Muscle of leg (tissue), 11 donors: ENCODE measurements around the gene ZBTB7B. TPM values are rescaled to one million over a fixed set of nuclear protein-coding genes. Genes with fewer than 3 reads are reported as not detected.

ENCODE experiments used
- DNase-seq: peaks from one replicate; pipeline ENCODE4 v3.0.0; 2013
- H3K27ac ChIP-seq: one replicate; pipeline ENCODE4 v1.5.1; 2013; ENCODE audit warnings: mild to moderate bottlenecking, low read length, control low read depth
- H3K27me3 ChIP-seq: one replicate; pipeline ENCODE4 v1.6.1; 2013; ENCODE audit warnings: low read length; ENCODE audit not compliant: control insufficient read depth, insufficient read depth
- H3K36me3 ChIP-seq: one replicate; pipeline ENCODE4 v1.6.1; 2013; ENCODE audit warnings: low read length; ENCODE audit not compliant: control insufficient read depth, insufficient read depth
- H3K4me1 ChIP-seq: one replicate; pipeline ENCODE4 v1.6.1; 2013; ENCODE audit warnings: low read length; ENCODE audit not compliant: control insufficient read depth, insufficient read depth
- H3K4me3 ChIP-seq: one replicate; pipeline ENCODE4 v1.5.1; 2013; ENCODE audit warnings: low read length, control low read depth
- H3K9me3 ChIP-seq: replicated peaks from 2 replicates; pipeline ENCODE4 v1.6.1; 2013; ENCODE audit warnings: low read depth, low read length; ENCODE audit not compliant: control insufficient read depth
- WGBS: methylation state at CpG from one replicate; pipeline ENCODE4 v1.1.5; 2013; ENCODE audit warnings: missing lambda C conversion rate; ENCODE audit not compliant: insufficient coverage; 5-methylcytosine and 5-hydroxymethylcytosine counted together
- polyA plus RNA-seq, 8 donors: library from polyadenylated mRNA; unstranded; fragments of 120-200 nt; gene quantifications; one replicate each; pipeline versions ENCODE4 v1.2.1 to v1.2.3, GENCODE V29; 2013; ENCODE audit warnings: inconsistent platforms in 1 of 8, low replicate concordance in 1 of 8; ENCODE audit not compliant: insufficient read length in 8 of 8, insufficient read depth in 1 of 8
- total RNA-seq: library from RNA; stranded (reverse); fragments of 120-200 nt; gene quantifications from one replicate; pipeline ENCODE4 v1.2.4, GENCODE V29; 2013

Gene ZBTB7B
- total and polyA plus RNA-seq, 9 donors: 6.6 to 11.3 (median 9.5) TPM

GRCh38 chr1:155026588-155026987 is 24.0 kb downstream of the ZBTB7B start:
- DNase-seq: no peak
- Histone ChIP-seq H3K27ac (no peak overlapping the region), H3K9me3 (no peaks in the 10 kb centered on the region), H3K36me3 (no peaks in the 10 kb centered on the region), H3K27me3 (no peaks in the 10 kb centered on the region), H3K4me3 (no peak overlapping the region), H3K4me1 (no peaks in the 10 kb centered on the region)
- 88% methylated on average over 6 of the region's 6 CpGs for WGBS

- Histone ChIP-seq H3K4me1 (no peaks in the 10 kb centered on the region), H3K4me3 (no peak overlapping the region), H3K27me3 (peaks cover 2% of the 10 kb centered on the region), H3K9me3 (no peaks in the 10 kb centered on the region), H3K27ac (no peak overlapping the region), H3K36me3 (no peaks in the 10 kb centered on the region)
- 72% methylated on average over 12 of the region's 16 CpGs for WGBS
- no peak for DNase-seq
Observed at GRCh38 chr1:155029513-155030242, 27.1 kb downstream of the ZBTB7B start.

GRCh38 chr1:155030243-155030795 is 27.7 kb downstream of the ZBTB7B start:
- H3K36me3 ChIP-seq: no peaks in the 10 kb centered on the region
- H3K9me3 ChIP-seq: no peaks in the 10 kb centered on the region
- H3K4me1 ChIP-seq: no peaks in the 10 kb centered on the region
- DNase-seq: no peak
- H3K4me3 ChIP-seq: no peak overlapping the region
- 83% methylated on average over 13 of the region's 15 CpGs for WGBS
- peaks cover 2% of the 10 kb centered on the region for H3K27me3 ChIP-seq
- no peak overlapping the region for H3K27ac ChIP-seq

- peaks cover 2% of the 10 kb centered on the region for H3K27me3 ChIP-seq
- no peaks in the 10 kb centered on the region for H3K9me3 ChIP-seq
- H3K4me3 ChIP-seq: no peak overlapping the region
- DNase-seq: no peak
- no peaks in the 10 kb centered on the region for H3K36me3 ChIP-seq
- 73% methylated on average over 10 of the region's 11 CpGs for WGBS
- H3K27ac ChIP-seq: no peak overlapping the region
- H3K4me1 ChIP-seq: no peaks in the 10 kb centered on the region
Observed at GRCh38 chr1:155030899-155031298, 28.3 kb downstream of the ZBTB7B start.

GRCh38 chr1:155032886-155033285 is 30.3 kb downstream of the ZBTB7B start:
- H3K9me3 ChIP-seq: no peaks in the 10 kb centered on the region
- H3K36me3 ChIP-seq: no peaks in the 10 kb centered on the region
- 76% methylated on average over 6 of the region's 12 CpGs for WGBS
- H3K27me3 ChIP-seq: peaks cover 4% of the 10 kb centered on the region
- H3K4me1 ChIP-seq: no peaks in the 10 kb centered on the region
- H3K27ac ChIP-seq: no peak overlapping the region
- H3K4me3 ChIP-seq: no peak overlapping the region
- no peak for DNase-seq

- no peak for DNase-seq
- H3K9me3 ChIP-seq: no peaks in the 10 kb centered on the region
- no peak within 1 kb of the TSS for H3K27ac ChIP-seq
- peaks cover 5% of the 10 kb centered on the region for H3K27me3 ChIP-seq
- WGBS: 90% methylated on average over 8 of the region's 9 CpGs
- no peaks in the 10 kb centered on the region for H3K36me3 ChIP-seq
- H3K4me3 ChIP-seq: no peak within 1 kb of the TSS
- no peaks in the 10 kb centered on the region for H3K4me1 ChIP-seq
Observed at GRCh38 chr1:155033524-155033923, 30.9 kb downstream of the ZBTB7B start, which contains the start of the genes DCST1 and DCST2. Gene DCST1 (plus strand): TSS chr1:155033824. CDS start chr1:155034037, 213 bp downstream. Gene DCST2 (minus strand): TSS chr1:155033781. CDS start chr1:155033701, 80 bp downstream.

- H3K27me3 ChIP-seq: peaks cover 7% of the 10 kb centered on the region
- WGBS: 85% methylated on average over 14 of the region's 20 CpGs
- no peaks in the 10 kb centered on the region for H3K9me3 ChIP-seq
- H3K4me3 ChIP-seq: no peak overlapping the region
- H3K4me1 ChIP-seq: no peaks in the 10 kb centered on the region
- no peak overlapping the region for H3K27ac ChIP-seq
- no peaks in the 10 kb centered on the region for H3K36me3 ChIP-seq
- DNase-seq: no peak
Observed at GRCh38 chr1:155034318-155035208, 32.0 kb downstream of the ZBTB7B start.

GRCh38 chr1:155035936-155036335 is 33.3 kb downstream of the ZBTB7B start:
- Histone ChIP-seq H3K27ac (no peak overlapping the region), H3K36me3 (no peaks in the 10 kb centered on the region), H3K27me3 (peaks cover 7% of the 10 kb centered on the region), H3K4me1 (no peaks in the 10 kb centered on the region), H3K4me3 (no peak overlapping the region), H3K9me3 (no peaks in the 10 kb centered on the region)
- no peak for DNase-seq
- no CpG with 5 or more reads among the region's 2 CpGs for WGBS

GRCh38 chr1:155037043-155037442 is 34.4 kb downstream of the ZBTB7B start:
- peaks cover 7% of the 10 kb centered on the region for H3K27me3 ChIP-seq
- 60% methylated on average over 3 of the region's 3 CpGs for WGBS
- H3K9me3 ChIP-seq: no peaks in the 10 kb centered on the region

GRCh38 chr1:155037851-155038441 is 35.3 kb downstream of the ZBTB7B start:
- H3K27me3 ChIP-seq: peaks cover 7% of the 10 kb centered on the region
- no peak for DNase-seq
- H3K4me1 ChIP-seq: no peaks in the 10 kb centered on the region
- WGBS: 84% methylated on average over 6 of the region's 6 CpGs
- no peak overlapping the region for H3K27ac ChIP-seq
- H3K36me3 ChIP-seq: no peaks in the 10 kb centered on the region
- no peaks in the 10 kb centered on the region for H3K9me3 ChIP-seq
- no peak overlapping the region for H3K4me3 ChIP-seq

More at GRCh38 chr1:155037043-155037442, 34.4 kb downstream of the ZBTB7B start:
- no peak overlapping the region for H3K27ac ChIP-seq
- no peak overlapping the region for H3K4me3 ChIP-seq
- H3K4me1 ChIP-seq: no peaks in the 10 kb centered on the region
- DNase-seq: no peak
- no peaks in the 10 kb centered on the region for H3K36me3 ChIP-seq
